Activated B cell treated with CpG ODN at 0.5 μM for 24 hours (primary cell): Measurements from ENCODE around the gene BAHCC1. TPM values are rescaled to one million over a fixed set of nuclear protein-coding genes. Genes with fewer than 3 reads are reported as not detected.

Experiments
- ATAC-seq: fragments of 200-7000 bp; cut with Tn5 transposase; one replicate; pipeline ENCODE4 v1.10.0; 2021; ENCODE audit warnings: low read depth, mild to moderate bottlenecking, moderate library complexity
- CTCF ChIA-PET: fragments of 350-600 bp; sonication (Branson Sonifier 250); formaldehyde crosslinking; loops from one replicate; lab custom pipeline; 2021; ENCODE audit warnings: antibody characterized with exemption; lab: Charles Lee
- POLR2A ChIA-PET: fragments of 350-600 bp; sonication (Branson Sonifier 250); formaldehyde crosslinking; loops from one replicate; lab custom pipeline; 2021; ENCODE audit warnings: antibody characterized with exemption; lab: Charles Lee
- DNase-seq: peaks from one replicate; pipeline ENCODE4 v3.0.0; 2022
- H3K27ac Mint-ChIP-seq: one replicate; pipeline ENCODE4 v1.8.0; 2020; ENCODE audit warnings: mixed read lengths
- H3K27me3 Mint-ChIP-seq: one replicate; pipeline ENCODE4 v1.8.0; 2021; ENCODE audit warnings: mixed read lengths
- H3K36me3 Mint-ChIP-seq: one replicate; pipeline ENCODE4 v1.8.0; 2021; ENCODE audit warnings: low read depth, mixed read lengths
- H3K4me1 Mint-ChIP-seq: one replicate; pipeline ENCODE4 v1.8.0; 2021; ENCODE audit warnings: mixed read lengths
- H3K4me3 Mint-ChIP-seq: one replicate; pipeline ENCODE4 v1.8.0; 2020; ENCODE audit warnings: mild to moderate bottlenecking, mixed read lengths
- H3K9me3 Mint-ChIP-seq: one replicate; pipeline ENCODE4 v1.8.0; 2020; ENCODE audit warnings: mixed read lengths
- CTCF ChIP-seq: fragments of 200-600 bp; IDR thresholded peaks from one replicate; pipeline ENCODE4 v1.8.0; 2022; ENCODE audit warnings: antibody characterized with exemption, mild to moderate bottlenecking
- intact Hi-C: fragments of 100-400 bp; cut with micrococcal nuclease; formaldehyde crosslinking; loops from one replicate; pipeline ENCODE4 v1.15.1; 2024
- total RNA-seq: library from RNA; stranded (reverse); gene quantifications from 2 replicates; pipeline ENCODE4 v1.2.3, GENCODE V29; 2022

Gene BAHCC1
- total RNA-seq, 1 donor from 2014 or later: 0.13 TPM

GRCh38 chr17:81469266-81469665 is 74.0 kb downstream of the BAHCC1 start:
- CTCF ChIA-PET: no interaction called here
- POLR2A ChIA-PET: interaction anchor here (0.6 kb wide), 1 partner anchor 72 kb away, joined by 3 read pairs; no protein-coding TSS in a partner anchor
- no peak overlapping the region for H3K4me3 Mint-ChIP-seq
- no peaks in the 10 kb centered on the region for H3K36me3 Mint-ChIP-seq
- DNase-seq (no peak), ATAC-seq (no peak)
- no peak overlapping the region for H3K27ac Mint-ChIP-seq
- TF ChIP-seq CTCF: no peak
- H3K27me3 Mint-ChIP-seq: no peaks in the 10 kb centered on the region
- intact Hi-C loops: no loop called here
- H3K9me3 Mint-ChIP-seq: no peaks in the 10 kb centered on the region
- H3K4me1 Mint-ChIP-seq: no peaks in the 10 kb centered on the region

GRCh38 chr17:81470270-81470943 is 75.2 kb downstream of the BAHCC1 start:
- intact Hi-C loops: no loop called here
- no peaks in the 10 kb centered on the region for H3K36me3 Mint-ChIP-seq
- no peaks in the 10 kb centered on the region for H3K27me3 Mint-ChIP-seq
- DNase-seq (no peak), ATAC-seq (no peak)
- no peaks in the 10 kb centered on the region for H3K9me3 Mint-ChIP-seq
- H3K4me3 Mint-ChIP-seq: no peak overlapping the region
- ChIA-PET POLR2A (no interaction called here), CTCF (no interaction called here)
- H3K4me1 Mint-ChIP-seq: no peaks in the 10 kb centered on the region
- H3K27ac Mint-ChIP-seq: no peak overlapping the region
- no peak for TF ChIP-seq CTCF

GRCh38 chr17:81470944-81471817 is 75.9 kb downstream of the BAHCC1 start:
- ATAC-seq (no peak), DNase-seq (no peak)
- no peak overlapping the region for H3K4me3 Mint-ChIP-seq
- intact Hi-C loops: no loop called here
- no peak for TF ChIP-seq CTCF
- CTCF ChIA-PET: no interaction called here
- H3K27ac Mint-ChIP-seq: no peak overlapping the region
- H3K36me3 Mint-ChIP-seq: no peaks in the 10 kb centered on the region
- no peaks in the 10 kb centered on the region for H3K27me3 Mint-ChIP-seq
- no peaks in the 10 kb centered on the region for H3K4me1 Mint-ChIP-seq
- no peaks in the 10 kb centered on the region for H3K9me3 Mint-ChIP-seq
- POLR2A ChIA-PET: no interaction called here

- ChIA-PET POLR2A (no interaction called here), CTCF (no interaction called here)
These were observed 76.7 kb downstream of the BAHCC1 start for GRCh38 chr17:81471818-81472456.

More at GRCh38 chr17:81471818-81472456, 76.7 kb downstream of the BAHCC1 start:
- Mint-ChIP-seq H3K27me3 (no peaks in the 10 kb centered on the region), H3K4me3 (no peak overlapping the region), H3K27ac (no peak overlapping the region), H3K9me3 (no peaks in the 10 kb centered on the region), H3K36me3 (no peaks in the 10 kb centered on the region), H3K4me1 (no peaks in the 10 kb centered on the region)
- DNase-seq (no peak), ATAC-seq (no peak)
- no peak for TF ChIP-seq CTCF
- intact Hi-C loops: no loop called here
